ENCODE results near the gene MTMR8.
"Not testable (repeated sequence)": the region's sequence is repeated elsewhere in the genome, so short reads cannot be mapped to it uniquely, and the experiment has no call there.

Gene MTMR8

GRCh38 chrX:64394874-64395567 lies at the start of gene MTMR8:
Gene MTMR8, minus strand, starts transcription at chrX:64395452. Its CDS starts 89 bp downstream, at chrX:64395363.
- peak; percentile 77 to 84 for DNase-seq

GRCh38 chrX:64439551-64439950 lies 44.3 kb upstream of the MTMR8 start:
- DNase-seq: no peak

- DNase-seq: no peak
Observed at GRCh38 chrX:64437665-64438064, 42.4 kb upstream of the MTMR8 start.

GRCh38 chrX:64437218-64437617 lies 42.0 kb upstream of the MTMR8 start:
- no peak for DNase-seq

GRCh38 chrX:64428371-64428770 lies 33.1 kb upstream of the MTMR8 start:
- DNase-seq: no peak

GRCh38 chrX:64427787-64428186 lies 32.5 kb upstream of the MTMR8 start:
- DNase-seq: no peak

- DNase-seq: no peak
Observed at GRCh38 chrX:64427281-64427680, 32.0 kb upstream of the MTMR8 start.

GRCh38 chrX:64409730-64410129 lies 14.5 kb upstream of the MTMR8 start:
- not testable (repeated sequence) for DNase-seq

GRCh38 chrX:64398088-64398487 lies 2.8 kb upstream of the MTMR8 start:
- DNase-seq: no peak

GRCh38 chrX:64395568-64395929 lies 297 bp upstream of the MTMR8 start:
- DNase-seq: no peak

- no peak for DNase-seq
Observed at GRCh38 chrX:64394059-64394873, 986 bp downstream of the MTMR8 start.

GRCh38 chrX:64389489-64389888 lies 5.8 kb downstream of the MTMR8 start:
- DNase-seq: no peak

GRCh38 chrX:64380789-64381188 lies 14.5 kb downstream of the MTMR8 start:
- DNase-seq: not testable (repeated sequence)

GRCh38 chrX:64379924-64380323 lies 15.3 kb downstream of the MTMR8 start:
- DNase-seq: no peak

GRCh38 chrX:64377753-64378152 lies 17.5 kb downstream of the MTMR8 start:
- no peak for DNase-seq

- DNase-seq: no peak
Observed at GRCh38 chrX:64352081-64352480, 43.2 kb downstream of the MTMR8 start.

- no peak for DNase-seq
Observed at GRCh38 chrX:64350521-64350920, 44.7 kb downstream of the MTMR8 start.

- no peak for DNase-seq
Observed at GRCh38 chrX:64350047-64350446, 45.2 kb downstream of the MTMR8 start.

GRCh38 chrX:64342811-64343210 lies 52.4 kb downstream of the MTMR8 start:
- no peak for DNase-seq

- DNase-seq: no peak
Observed at GRCh38 chrX:64338296-64338695, 57.0 kb downstream of the MTMR8 start.

- DNase-seq: no peak
Observed at GRCh38 chrX:64334467-64334866, 60.8 kb downstream of the MTMR8 start.

GRCh38 chrX:64330284-64330683 lies 65.0 kb downstream of the MTMR8 start:
- no peak for DNase-seq

- DNase-seq: no peak
Observed at GRCh38 chrX:64321507-64321906, 73.7 kb downstream of the MTMR8 start.

GRCh38 chrX:64313624-64314023 lies 81.6 kb downstream of the MTMR8 start:
- no peak for DNase-seq

Data from CD4-positive, alpha-beta T cell treated with Interferon alpha-2 for 1 hour (primary cell).